H1 (cell line): ENCODE data around the gene CHST11.

Experiments
- CEBPB ChIP-seq: IDR thresholded peaks from 2 replicates; pipeline ENCODE4 v1.6.1; 2012; ENCODE audit warnings: low read depth, low read length
- EP300 ChIP-seq, 2 experiments: IDR thresholded peaks; 1 replicate in 1 of 2; 2 replicates in 1 of 2; pipeline ENCODE4 v1.6.1; 2011 to 2012; ENCODE audit warnings: low read depth in 2 of 2, low read length in 2 of 2, mild to moderate bottlenecking in 2 of 2, borderline replicate concordance in 1 of 2, inconsistent platforms in 1 of 2, moderate library complexity in 1 of 2
- RAD21 ChIP-seq, 2 experiments: IDR thresholded peaks in 1 of 2; conservative IDR thresholded peaks in 1 of 2; 2 replicates each; pipeline ENCODE4 v1.6.1; 2011; ENCODE audit warnings: low read depth in 2 of 2, low read length in 2 of 2, improper control_type of control experiment in 1 of 2, inconsistent platforms in 1 of 2, mild to moderate bottlenecking in 1 of 2, moderate library complexity in 1 of 2
- SP4 ChIP-seq: IDR thresholded peaks from 2 replicates; pipeline ENCODE4 v1.6.1; 2012; ENCODE audit warnings: low read length, inconsistent platforms
- USF2 ChIP-seq: IDR thresholded peaks from 2 replicates; pipeline ENCODE4 v1.6.1; 2011; ENCODE audit warnings: low read length, improper control_type of control experiment
- TF ChIP-seq, protein P1 (sequence below), 3 experiments: IDR thresholded peaks; 1 replicate in 2 of 3; 2 replicates in 1 of 3; pipeline versions ENCODE4 v1.5.1 to v1.6.1; 2011; ENCODE audit warnings: low read length in 3 of 3, mild to moderate bottlenecking in 3 of 3, inconsistent platforms in 2 of 3, low read depth in 1 of 3, moderate library complexity in 1 of 3; ENCODE audit not compliant: insufficient read depth in 1 of 3; ENCODE audit errors: control extremely low read depth in 1 of 3

DNA sequence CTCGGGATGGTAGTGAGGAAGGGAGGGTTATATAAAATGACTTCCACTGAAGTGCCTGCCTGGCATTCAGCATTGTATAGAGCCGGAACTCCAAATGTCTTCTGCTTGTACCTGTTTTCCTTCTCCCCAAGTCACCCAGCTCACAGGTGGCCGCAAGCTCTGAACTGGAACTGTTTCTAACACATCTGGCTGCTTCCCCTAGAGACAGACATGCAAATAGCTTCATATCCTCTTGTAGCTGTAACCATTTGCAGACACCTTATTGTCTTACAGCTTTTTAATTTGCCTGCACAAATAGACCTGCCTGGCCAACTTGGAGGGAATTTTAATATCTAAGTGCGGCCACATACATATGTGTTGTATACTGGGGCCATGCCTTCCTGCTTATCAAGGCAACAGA, 126.0 kb downstream of the CHST11 start:
- TF ChIP-seq, protein P1, sequence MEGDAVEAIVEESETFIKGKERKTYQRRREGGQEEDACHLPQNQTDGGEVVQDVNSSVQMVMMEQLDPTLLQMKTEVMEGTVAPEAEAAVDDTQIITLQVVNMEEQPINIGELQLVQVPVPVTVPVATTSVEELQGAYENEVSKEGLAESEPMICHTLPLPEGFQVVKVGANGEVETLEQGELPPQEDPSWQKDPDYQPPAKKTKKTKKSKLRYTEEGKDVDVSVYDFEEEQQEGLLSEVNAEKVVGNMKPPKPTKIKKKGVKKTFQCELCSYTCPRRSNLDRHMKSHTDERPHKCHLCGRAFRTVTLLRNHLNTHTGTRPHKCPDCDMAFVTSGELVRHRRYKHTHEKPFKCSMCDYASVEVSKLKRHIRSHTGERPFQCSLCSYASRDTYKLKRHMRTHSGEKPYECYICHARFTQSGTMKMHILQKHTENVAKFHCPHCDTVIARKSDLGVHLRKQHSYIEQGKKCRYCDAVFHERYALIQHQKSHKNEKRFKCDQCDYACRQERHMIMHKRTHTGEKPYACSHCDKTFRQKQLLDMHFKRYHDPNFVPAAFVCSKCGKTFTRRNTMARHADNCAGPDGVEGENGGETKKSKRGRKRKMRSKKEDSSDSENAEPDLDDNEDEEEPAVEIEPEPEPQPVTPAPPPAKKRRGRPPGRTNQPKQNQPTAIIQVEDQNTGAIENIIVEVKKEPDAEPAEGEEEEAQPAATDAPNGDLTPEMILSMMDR (IDR thresholded peaks at IDR 0.05; ENCODE audit: control extremely low read depth in 1 of 3, insufficient read depth in 1 of 3, low read depth in 1 of 3, low read length in 3 of 3) = no peak
- no peak for TF ChIP-seq SP4
- no peak for TF ChIP-seq EP300 (IDR thresholded peaks at IDR 0.05; ENCODE audit: borderline replicate concordance in 1 of 2, low read depth in 2 of 2, low read length in 2 of 2)
- TF ChIP-seq USF2 = no peak
- no peak for TF ChIP-seq CEBPB
- TF ChIP-seq RAD21 (IDR thresholded peaks at IDR 0.05 in 1 of 2, conservative IDR thresholded peaks at IDR 0.05 in 1 of 2; ENCODE audit: low read depth in 2 of 2, low read length in 2 of 2) = no peak
